ENCODE results near the gene EYA2.

GRCh38 chr20:47198996-47199552, 304.4 kb downstream of the EYA2 start:
- TF ChIP-seq POLR2A (IDR thresholded peaks at IDR 0.05) (no peak), CTCF (IDR thresholded peaks at IDR 0.05) (no peak), POLR2AphosphoS5 (IDR thresholded peaks at IDR 0.05) (no peak), EP300 (IDR thresholded peaks at IDR 0.05) (no peak)

All from sigmoid colon (tissue), 4 donors.